Endothelial cell of umbilical vein (primary cell): ENCODE measurements around the gene GLRA1. TPM values are rescaled to one million over a fixed set of nuclear protein-coding genes. Genes with fewer than 3 reads are reported as not detected.

Source experiments
- BruUV-seq: library from RNA; stranded (reverse); fragments of 400-500 nt; replicated peaks from 2 replicates; lab custom pipeline; 2021; lab: Mats Ljungman, UMichigan
- CTCF ChIA-PET: fragments of 300-600, 350-600 bp; sonication (Branson Sonifier 250); formaldehyde crosslinking; loops from one replicate; lab custom pipeline; 2021; ENCODE audit warnings: antibody characterized with exemption, inconsistent platforms; lab: Charles Lee
- POLR2A ChIA-PET: fragments of 300-600, 350-600 bp; sonication (Branson Sonifier 250); formaldehyde crosslinking; loops from one replicate; lab custom pipeline; 2021; ENCODE audit warnings: antibody characterized with exemption, inconsistent platforms; lab: Charles Lee
- DNase-seq: peaks from one replicate; pipeline ENCODE4 v3.0.0-alpha.2; 2011; ENCODE audit warnings: low read depth, low spot score
- FAIRE-seq: peaks from 2 replicates; lab custom pipeline; 2011; peaks lifted over from hg19 to GRCh38; lab: Jason Lieb, UNC
- H2AFZ ChIP-seq: 2 replicates; pipeline ENCODE4 v1.6.0; 2012; ENCODE audit warnings: low read depth, low read length, control low read depth, inconsistent platforms
- H3K27ac ChIP-seq: 2 replicates; pipeline ENCODE4 v1.5.1; 2011; ENCODE audit warnings: low read depth, mild to moderate bottlenecking, control low read depth, low read length, moderate library complexity; ENCODE audit not compliant: insufficient read depth
- H3K27me3 ChIP-seq, 2 experiments: 2 replicates each; pipeline versions ENCODE4 v1.6.0 to v1.6.1; 2011; ENCODE audit warnings: low read length in 2 of 2, mixed read lengths in 1 of 2; ENCODE audit not compliant: control insufficient read depth in 2 of 2, insufficient read depth in 2 of 2
- H3K36me3 ChIP-seq, 2 experiments: 2 replicates in 1 of 2; 3 replicates in 1 of 2; pipeline ENCODE4 v1.5.1; 2011; ENCODE audit warnings: low read length in 2 of 2, mild to moderate bottlenecking in 1 of 2, moderate library complexity in 1 of 2; ENCODE audit not compliant: control insufficient read depth in 2 of 2, insufficient read depth in 2 of 2; ENCODE audit errors: extremely low read depth in 1 of 2
- H3K4me1 ChIP-seq: 3 replicates; pipeline ENCODE4 v1.5.1; 2011; ENCODE audit warnings: mild to moderate bottlenecking, low read length; ENCODE audit not compliant: control insufficient read depth, insufficient read depth; ENCODE audit errors: extremely low read depth
- H3K4me2 ChIP-seq: 2 replicates; pipeline ENCODE4 v1.6.1; 2011; ENCODE audit warnings: low read length, control low read depth, mixed read lengths; ENCODE audit not compliant: insufficient read depth
- H3K4me3 ChIP-seq, 3 experiments: fragments of 200-600 bp in 1 of 3; sonication (generic), shearing (Covaris generic) in 1 of 3; replicated peaks in 1 of 3; 2 replicates each; pipeline ENCODE4 v1.5.1; 2011 to 2016; ENCODE audit warnings: control low read depth in 3 of 3, low read length in 3 of 3, mild to moderate bottlenecking in 2 of 3, inconsistent platforms in 1 of 3, low read depth in 1 of 3, moderate library complexity in 1 of 3; ENCODE audit not compliant: insufficient read depth in 1 of 3
- H3K79me2 ChIP-seq: 2 replicates; pipeline ENCODE4 v1.6.0; 2012; ENCODE audit warnings: low read length, inconsistent platforms; ENCODE audit not compliant: control insufficient read depth, insufficient read depth
- H3K9ac ChIP-seq: replicated peaks from 2 replicates; pipeline ENCODE3; 2011; ENCODE audit warnings: low read length, control low read depth; ENCODE audit not compliant: insufficient read depth; ENCODE audit errors: extremely low read depth
- H3K9me1 ChIP-seq: replicated peaks from 3 replicates; pipeline ENCODE4 v1.6.0; 2011; ENCODE audit warnings: mild to moderate bottlenecking, low read length; ENCODE audit not compliant: control insufficient read depth, insufficient read depth; ENCODE audit errors: extremely low read depth
- H3K9me3 ChIP-seq: replicated peaks from 2 replicates; pipeline ENCODE4 v1.5.1; 2012; ENCODE audit warnings: low read length, inconsistent platforms; ENCODE audit not compliant: control insufficient read depth, insufficient read depth
- H4K20me1 ChIP-seq: replicated peaks from 2 replicates; pipeline ENCODE3; 2011; ENCODE audit warnings: mild to moderate bottlenecking, low read length; ENCODE audit not compliant: control insufficient read depth, insufficient read depth; ENCODE audit errors: extremely low read depth
- EZH2 ChIP-seq: IDR thresholded peaks from 2 replicates; pipeline ENCODE4 v1.6.1; 2012; ENCODE audit warnings: borderline replicate concordance, low read depth, mild to moderate bottlenecking, moderate library complexity, low read length, inconsistent platforms; ENCODE audit not compliant: severe bottlenecking
- FOS ChIP-seq: IDR thresholded peaks from 2 replicates; pipeline ENCODE4 v1.6.1; 2011; ENCODE audit warnings: mild to moderate bottlenecking, low read length, moderate library complexity, borderline replicate concordance; ENCODE audit not compliant: insufficient read depth
- GATA2 ChIP-seq: IDR thresholded peaks from 2 replicates; pipeline ENCODE4 v1.7.0; 2011; ENCODE audit warnings: low read depth, mild to moderate bottlenecking, moderate library complexity, mixed read lengths, low read length; ENCODE audit not compliant: insufficient read length, insufficient read depth
- JUN ChIP-seq: IDR thresholded peaks from 2 replicates; pipeline ENCODE4 v1.6.1; 2011; ENCODE audit warnings: borderline replicate concordance, low read depth; ENCODE audit not compliant: insufficient read length, insufficient read depth
- MYC ChIP-seq: IDR thresholded peaks from one replicate; pipeline ENCODE4 v1.6.1; 2011; ENCODE audit warnings: mild to moderate bottlenecking, low read depth, low read length
- POLR2A ChIP-seq: IDR thresholded peaks from 2 replicates; pipeline ENCODE4 v1.6.1; 2012; ENCODE audit warnings: low read depth, mild to moderate bottlenecking, control low read depth, low read length
- POLR2AphosphoS5 ChIP-seq: IDR thresholded peaks from 2 replicates; pipeline ENCODE4 v1.6.1; 2012; ENCODE audit warnings: low read depth, mild to moderate bottlenecking, control low read depth, low read length, moderate library complexity; ENCODE audit not compliant: insufficient read depth
- dilution Hi-C: fragments of 300-500 bp; cut with MboI; formaldehyde crosslinking; loops from one replicate; pipeline ENCODE4 v1.15.0; 2019; ENCODE audit warnings: low sequenced_read_pairs; ENCODE audit not compliant: extremely low pct_ligation_motif_present
- intact Hi-C: fragments of 100-400 bp; cut with micrococcal nuclease; formaldehyde crosslinking; loops from one replicate; pipeline ENCODE4 v1.10.0; 2022
- polyA plus RNA-seq, 4 experiments: library from polyadenylated mRNA; depleted of rRNA in 3 of 4; stranded (reverse) in 3 of 4; unstranded in 1 of 4; fragments of >200 nt; gene quantifications; 2 replicates each; pipeline versions ENCODE4 v1.2.1 to v1.2.3, GENCODE V29; 2011 to 2012; ENCODE audit warnings: missing spikeins in 1 of 4
- total RNA-seq: library from RNA; stranded (reverse); gene quantifications from 2 replicates; pipeline ENCODE4 v1.2.3, GENCODE V29; 2021
- TF ChIP-seq, protein P1 (sequence below): IDR thresholded peaks from 2 replicates; pipeline ENCODE4 v1.6.1; 2011; ENCODE audit not compliant: insufficient read depth, insufficient read length
- TF ChIP-seq, protein P2 (sequence below), 2 donors: IDR thresholded peaks; 1 replicate in 1 of 2; 2 replicates in 1 of 2; pipeline ENCODE4 v1.5.1; 2011; ENCODE audit warnings: low read length in 2 of 2, mild to moderate bottlenecking in 2 of 2, moderate library complexity in 2 of 2, control low read depth in 1 of 2, inconsistent platforms in 1 of 2, low read depth in 1 of 2; ENCODE audit not compliant: insufficient read depth in 1 of 2; ENCODE audit errors: extremely low read depth in 1 of 2

The GLRA1 gene
- total and polyA plus RNA-seq, 2 donors (not counting 3 experiments of a cell fraction or from before 2014, with no cell fraction given), result not detected

- DNase-seq (no peak), FAIRE-seq (no peak)
Measured at GRCh38 chr5:151786468-151786867, 138.2 kb downstream of the GLRA1 start.

More at GRCh38 chr5:151786468-151786867, 138.2 kb downstream of the GLRA1 start:
- Histone ChIP-seq H3K9me1 (no peaks in the 10 kb centered on the region), H3K27ac (no peak overlapping the region), H3K36me3 (peaks cover 8 to 15% of the 10 kb centered on the region in 2 experiments), H3K9me3 (no peaks in the 10 kb centered on the region), H3K4me1 (no peaks in the 10 kb centered on the region), H4K20me1 (peaks cover 21% of the 10 kb centered on the region), H3K4me3 (no peak overlapping the region), H3K4me2 (no peak overlapping the region), H2AFZ (no peak overlapping the region), H3K27me3 (no peaks in the 10 kb centered on the region), H3K79me2 (peaks cover 98% of the 10 kb centered on the region), H3K9ac (no peak overlapping the region)
- TF ChIP-seq EZH2 (no peak), GATA2 (no peak), FOS (no peak), JUN (no peak), MYC (no peak), POLR2AphosphoS5 (no peak), POLR2A (no peak)
- TF ChIP-seq, protein P1, sequence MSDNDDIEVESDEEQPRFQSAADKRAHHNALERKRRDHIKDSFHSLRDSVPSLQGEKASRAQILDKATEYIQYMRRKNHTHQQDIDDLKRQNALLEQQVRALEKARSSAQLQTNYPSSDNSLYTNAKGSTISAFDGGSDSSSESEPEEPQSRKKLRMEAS, result no peak
- TF ChIP-seq, protein P2, sequence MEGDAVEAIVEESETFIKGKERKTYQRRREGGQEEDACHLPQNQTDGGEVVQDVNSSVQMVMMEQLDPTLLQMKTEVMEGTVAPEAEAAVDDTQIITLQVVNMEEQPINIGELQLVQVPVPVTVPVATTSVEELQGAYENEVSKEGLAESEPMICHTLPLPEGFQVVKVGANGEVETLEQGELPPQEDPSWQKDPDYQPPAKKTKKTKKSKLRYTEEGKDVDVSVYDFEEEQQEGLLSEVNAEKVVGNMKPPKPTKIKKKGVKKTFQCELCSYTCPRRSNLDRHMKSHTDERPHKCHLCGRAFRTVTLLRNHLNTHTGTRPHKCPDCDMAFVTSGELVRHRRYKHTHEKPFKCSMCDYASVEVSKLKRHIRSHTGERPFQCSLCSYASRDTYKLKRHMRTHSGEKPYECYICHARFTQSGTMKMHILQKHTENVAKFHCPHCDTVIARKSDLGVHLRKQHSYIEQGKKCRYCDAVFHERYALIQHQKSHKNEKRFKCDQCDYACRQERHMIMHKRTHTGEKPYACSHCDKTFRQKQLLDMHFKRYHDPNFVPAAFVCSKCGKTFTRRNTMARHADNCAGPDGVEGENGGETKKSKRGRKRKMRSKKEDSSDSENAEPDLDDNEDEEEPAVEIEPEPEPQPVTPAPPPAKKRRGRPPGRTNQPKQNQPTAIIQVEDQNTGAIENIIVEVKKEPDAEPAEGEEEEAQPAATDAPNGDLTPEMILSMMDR (IDR thresholded peaks at IDR 0.05; ENCODE audit: extremely low read depth in 1 of 2, insufficient read depth in 1 of 2, low read depth in 1 of 2, low read length in 2 of 2), result no peak
- no TSS peak for BruUV-seq
- dilution Hi-C loops, result no loop called here
- POLR2A ChIA-PET, result no interaction called here
- intact Hi-C loops, result no loop called here
- CTCF ChIA-PET, result no interaction called here
